HepG2 (cell line): ENCODE data around the gene GJC2. TPM values are rescaled to one million over a fixed set of nuclear protein-coding genes. Genes with fewer than 3 reads are reported as not detected.

Experiments
- ATAC-seq: fragments of 200-7000 bp; cut with Tn5 transposase; 3 replicates; pipeline ENCODE4 v1.9.1; 2020; ENCODE audit warnings: mild to moderate bottlenecking, moderate library complexity
- BruUV-seq: library from RNA; stranded (reverse); fragments of 400-500 nt; replicated peaks from 2 replicates; lab custom pipeline; 2021; lab: Mats Ljungman, UMichigan
- CTCF ChIA-PET: fragments of 300-600 bp; formaldehyde crosslinking; extraction: SDS; loops from one replicate; lab custom pipeline; 2021; ENCODE audit warnings: low total read pairs, inconsistent platforms, low intra/inter-chr PET ratio; lab: Yijun Ruan, JAX
- POLR2A ChIA-PET: fragments of 350-600 bp; sonication (Branson Sonifier 250); formaldehyde crosslinking; loops from one replicate; lab custom pipeline; 2020; ENCODE audit warnings: antibody characterized with exemption, inconsistent platforms; lab: Yijun Ruan, JAX
- DNase-seq: peaks from one replicate; pipeline ENCODE4 v3.0.0-alpha.2; 2015; ENCODE audit warnings: low spot score
- FAIRE-seq: peaks from 3 replicates; lab custom pipeline; 2011; peaks lifted over from hg19 to GRCh38; lab: Jason Lieb, UNC
- H2AFZ ChIP-seq: one replicate; pipeline ENCODE4 v1.6.1; 2011; ENCODE audit warnings: low read length, inconsistent platforms
- H3K27ac ChIP-seq: fragments of 300-600 bp; 3 replicates; pipeline ENCODE4 v1.8.0; 2011; ENCODE audit warnings: mixed run types, mild to moderate bottlenecking, mixed read lengths, low read length, inconsistent platforms; ENCODE audit not compliant: insufficient read depth; ENCODE audit errors: extremely low read length
- H3K27me3 ChIP-seq, 2 experiments: fragments of 200-600 bp in 1 of 2; 2 replicates in 1 of 2; 3 replicates in 1 of 2; pipeline versions ENCODE4 v1.6.0 to v1.8.0; 2011; ENCODE audit warnings: low read length in 2 of 2, mild to moderate bottlenecking in 2 of 2, moderate library complexity in 2 of 2, inconsistent platforms in 1 of 2; ENCODE audit not compliant: insufficient read depth in 2 of 2, control insufficient read depth in 1 of 2
- H3K36me3 ChIP-seq, 2 experiments: fragments of 200-600 bp in 1 of 2; replicated peaks in 1 of 2; 2 replicates in 1 of 2; 3 replicates in 1 of 2; pipeline versions ENCODE4 v1.5.1 to v1.8.0; 2011; ENCODE audit warnings: low read length in 2 of 2, inconsistent platforms in 1 of 2; ENCODE audit not compliant: insufficient read depth in 2 of 2, control insufficient read depth in 1 of 2
- H3K4me1 ChIP-seq: 2 replicates; pipeline ENCODE4 v1.5.1; 2012; ENCODE audit warnings: low read length, inconsistent platforms; ENCODE audit not compliant: insufficient read depth
- H3K4me2 ChIP-seq: 2 replicates; pipeline ENCODE4 v1.6.0; 2011; ENCODE audit warnings: low read depth, low read length, inconsistent platforms
- H3K4me3 ChIP-seq, 3 experiments: fragments of 200-600 bp in 1 of 3; sonication (generic), shearing (Covaris generic) in 1 of 3; replicated peaks in 1 of 3; 2 replicates each; pipeline ENCODE4 v1.5.1; 2011 to 2016; ENCODE audit warnings: low read length in 3 of 3, inconsistent platforms in 2 of 3, low read depth in 2 of 3, mild to moderate bottlenecking in 2 of 3, control low read depth in 1 of 3, mixed read lengths in 1 of 3; ENCODE audit not compliant: insufficient read depth in 1 of 3
- H3K79me2 ChIP-seq: one replicate; pipeline ENCODE4 v1.6.1; 2011; ENCODE audit warnings: low read length, inconsistent platforms; ENCODE audit not compliant: insufficient read depth
- H3K9ac ChIP-seq: 2 replicates; pipeline ENCODE4 v1.6.0; 2011; ENCODE audit warnings: mild to moderate bottlenecking, low read depth, low read length, inconsistent platforms; ENCODE audit not compliant: insufficient read depth
- H3K9me3 ChIP-seq: 2 replicates; pipeline ENCODE4 v1.5.1; 2012; ENCODE audit warnings: mild to moderate bottlenecking, low read length
- H4K20me1 ChIP-seq: 2 replicates; pipeline ENCODE4 v1.6.0; 2011; ENCODE audit warnings: inconsistent platforms, mild to moderate bottlenecking, low read length, moderate library complexity; ENCODE audit not compliant: insufficient read depth
- AGO1 ChIP-seq: fragments of 200-400 bp; formaldehyde crosslinking; IDR thresholded peaks from 2 replicates; pipeline ENCODE4 v1.6.1; 2017; ENCODE audit warnings: mild to moderate bottlenecking, low read depth, low read length, moderate library complexity; ENCODE audit not compliant: poor library complexity, severe bottlenecking
- AGO2 ChIP-seq: fragments of 200-400 bp; formaldehyde crosslinking; optimal IDR thresholded peaks from 2 replicates; pipeline ENCODE3; 2017; ENCODE audit warnings: mild to moderate bottlenecking, low read depth, low read length, moderate library complexity
- AKAP8 ChIP-seq: sonication (generic); formaldehyde crosslinking; IDR thresholded peaks from 2 replicates; pipeline ENCODE4 v1.5.1; 2020; ENCODE audit warnings: mild to moderate bottlenecking, missing genetic modification reagents
- HDAC1 ChIP-seq: sonication (generic); formaldehyde crosslinking; IDR thresholded peaks from 2 replicates; pipeline ENCODE4 v1.5.1; 2020; ENCODE audit warnings: mild to moderate bottlenecking, missing genetic modification reagents
- KDM2A ChIP-seq: sonication (generic); formaldehyde crosslinking; IDR thresholded peaks from 2 replicates; pipeline ENCODE4 v1.4.0; 2020; ENCODE audit warnings: low read depth, missing genetic modification reagents, borderline replicate concordance
- NR2F6 ChIP-seq, 2 experiments: IDR thresholded peaks; 2 replicates each; pipeline ENCODE4 v1.6.1; 2016; ENCODE audit warnings: antibody characterized with exemption in 1 of 2, mild to moderate bottlenecking in 1 of 2
- SALL1 ChIP-seq: sonication (generic); formaldehyde crosslinking; IDR thresholded peaks from 2 replicates; pipeline ENCODE4 v1.8.0; 2022; ENCODE audit warnings: mild to moderate bottlenecking, missing genetic modification reagents
- SAP130 ChIP-seq: IDR thresholded peaks from 2 replicates; pipeline ENCODE4 v1.6.1; 2016; ENCODE audit warnings: low read depth
- SPEN ChIP-seq: sonication (generic); formaldehyde crosslinking; IDR thresholded peaks from 2 replicates; pipeline ENCODE4 v1.5.1; 2020; ENCODE audit warnings: low read depth, mild to moderate bottlenecking, missing genetic modification reagents
- ZFP90 ChIP-seq: sonication (generic); formaldehyde crosslinking; IDR thresholded peaks from 2 replicates; pipeline ENCODE4 v1.8.0; 2022; ENCODE audit warnings: missing genetic modification reagents, mild to moderate bottlenecking, inconsistent platforms, borderline replicate concordance
- ZFY ChIP-seq: sonication (generic); formaldehyde crosslinking; IDR thresholded peaks from 2 replicates; pipeline ENCODE4 v1.4.0; 2020; ENCODE audit warnings: missing genetic modification reagents
- ZNF687 ChIP-seq: sonication (generic); formaldehyde crosslinking; IDR thresholded peaks from 2 replicates; pipeline ENCODE4 v1.5.1; 2020; ENCODE audit warnings: mild to moderate bottlenecking, missing genetic modification reagents, moderate library complexity
- ZNF720 ChIP-seq: sonication (generic); formaldehyde crosslinking; IDR thresholded peaks from 2 replicates; pipeline ENCODE4 v1.4.0; 2020; ENCODE audit warnings: missing genetic modification reagents
- ZSCAN25 ChIP-seq: sonication (generic); formaldehyde crosslinking; IDR thresholded peaks from 2 replicates; pipeline ENCODE4 v1.8.0; 2022; ENCODE audit warnings: mild to moderate bottlenecking, missing genetic modification reagents
- WGBS: methylation state at CpG from one replicate; pipeline ENCODE4 v1.1.6; 2017; ENCODE audit warnings: low lambda C conversion rate; 5-methylcytosine and 5-hydroxymethylcytosine counted together
- in situ Hi-C: cut with HindIII; loops from 2 replicates; pipeline ENCODE4 v1.10.0; 2017; ENCODE audit warnings: low pct_unique_long_range_greater_than_20kb; ENCODE audit not compliant: extremely low pct_ligation_motif_present
- intact Hi-C: fragments of 100-400 bp; cut with micrococcal nuclease; formaldehyde crosslinking; loops from one replicate; pipeline ENCODE4 v1.10.0; 2022; ENCODE audit not compliant: unreplicated experiment
- polyA plus RNA-seq, 8 experiments: library from polyadenylated mRNA; depleted of rRNA in 3 of 8; stranded (reverse) in 7 of 8; unstranded in 1 of 8; fragments of >200 nt; fragmentation: Illumina TruSeq in 4 of 8; extraction: Trizol in 4 of 8; gene quantifications; 2 replicates each; pipeline versions ENCODE4 v1.2.1 to v1.2.3, GENCODE V29; 2011 to 2016; ENCODE audit warnings: low read depth in 4 of 8, missing spikeins in 1 of 8, mixed read lengths in 1 of 8; ENCODE audit not compliant: insufficient read depth in 1 of 8
- total RNA-seq, 5 experiments: library from RNA; depleted of rRNA; stranded (reverse); fragments of >200 nt; fragmentation: Illumina TruSeq; extraction: Trizol; gene quantifications; 2 replicates each; pipeline ENCODE4 v1.2.3, GENCODE V29; 2016; ENCODE audit warnings: low read depth in 1 of 5
- TF ChIP-seq, protein P1 (sequence below): sonication (generic); formaldehyde crosslinking; IDR thresholded peaks from 2 replicates; pipeline ENCODE4 v1.9.0; 2022; ENCODE audit warnings: low read depth, missing genetic modification reagents
- TF ChIP-seq, protein P2 (sequence below): sonication (generic); formaldehyde crosslinking; IDR thresholded peaks from 2 replicates; pipeline ENCODE4 v1.4.0; 2020; ENCODE audit warnings: missing genetic modification reagents

GJC2 gene
- total and polyA plus RNA-seq, 2 of the 13 experiments (the other 11 are each of a cell fraction or from before 2014, with no cell fraction given) = 1.6 to 3.8 TPM

- no TSS peak for BruUV-seq
- ATAC-seq = peak; percentile 34
- no peak overlapping the region for H3K27ac ChIP-seq
- peak; percentile 18; the same call in 1 of the 2 replicates for TF ChIP-seq SAP130
- TF ChIP-seq AGO2 = peak; percentile 34
- TF ChIP-seq, protein P1, sequence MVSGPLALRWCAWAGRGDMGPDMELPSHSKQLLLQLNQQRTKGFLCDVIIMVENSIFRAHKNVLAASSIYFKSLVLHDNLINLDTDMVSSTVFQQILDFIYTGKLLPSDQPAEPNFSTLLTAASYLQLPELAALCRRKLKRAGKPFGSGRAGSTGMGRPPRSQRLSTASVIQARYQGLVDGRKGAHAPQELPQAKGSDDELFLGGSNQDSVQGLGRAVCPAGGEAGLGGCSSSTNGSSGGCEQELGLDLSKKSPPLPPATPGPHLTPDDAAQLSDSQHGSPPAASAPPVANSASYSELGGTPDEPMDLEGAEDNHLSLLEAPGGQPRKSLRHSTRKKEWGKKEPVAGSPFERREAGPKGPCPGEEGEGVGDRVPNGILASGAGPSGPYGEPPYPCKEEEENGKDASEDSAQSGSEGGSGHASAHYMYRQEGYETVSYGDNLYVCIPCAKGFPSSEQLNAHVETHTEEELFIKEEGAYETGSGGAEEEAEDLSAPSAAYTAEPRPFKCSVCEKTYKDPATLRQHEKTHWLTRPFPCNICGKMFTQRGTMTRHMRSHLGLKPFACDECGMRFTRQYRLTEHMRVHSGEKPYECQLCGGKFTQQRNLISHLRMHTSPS (CRISPR knock-in tag) = 0 out of 2 replicates have a peak, but pooled peaks have one; percentile 27
- no peak for TF ChIP-seq ZNF720 (CRISPR knock-in tag)
- peak; percentile 16; the same call in 1 of the 2 replicates for TF ChIP-seq ZFY (CRISPR knock-in tag)
- no peak for TF ChIP-seq ZFP90 (CRISPR knock-in tag)
- TF ChIP-seq NR2F6 (IDR thresholded peaks at IDR 0.05) = 0 out of 2 replicates have a peak, but pooled peaks have one; percentile 32
- peak; percentile 29; the same call in 1 of the 2 replicates for TF ChIP-seq NR2F6 (CRISPR knock-in tag; IDR thresholded peaks at IDR 0.05)
- peak; percentile 35; the same call in 1 of the 2 replicates for TF ChIP-seq SALL1
- TF ChIP-seq ZNF687 (CRISPR knock-in tag) = peak; percentile 76
- TF ChIP-seq HDAC1 (CRISPR knock-in tag) = peak; percentile 8; the same call in 1 of the 2 replicates
- 0 out of 2 replicates have a peak, but pooled peaks have one; percentile 56 for TF ChIP-seq AKAP8
- TF ChIP-seq KDM2A (CRISPR knock-in tag) = peak; percentile 38; the same call in 1 of the 2 replicates
- TF ChIP-seq ZSCAN25 (CRISPR knock-in tag) = peak; percentile 87
- TF ChIP-seq, protein P2, sequence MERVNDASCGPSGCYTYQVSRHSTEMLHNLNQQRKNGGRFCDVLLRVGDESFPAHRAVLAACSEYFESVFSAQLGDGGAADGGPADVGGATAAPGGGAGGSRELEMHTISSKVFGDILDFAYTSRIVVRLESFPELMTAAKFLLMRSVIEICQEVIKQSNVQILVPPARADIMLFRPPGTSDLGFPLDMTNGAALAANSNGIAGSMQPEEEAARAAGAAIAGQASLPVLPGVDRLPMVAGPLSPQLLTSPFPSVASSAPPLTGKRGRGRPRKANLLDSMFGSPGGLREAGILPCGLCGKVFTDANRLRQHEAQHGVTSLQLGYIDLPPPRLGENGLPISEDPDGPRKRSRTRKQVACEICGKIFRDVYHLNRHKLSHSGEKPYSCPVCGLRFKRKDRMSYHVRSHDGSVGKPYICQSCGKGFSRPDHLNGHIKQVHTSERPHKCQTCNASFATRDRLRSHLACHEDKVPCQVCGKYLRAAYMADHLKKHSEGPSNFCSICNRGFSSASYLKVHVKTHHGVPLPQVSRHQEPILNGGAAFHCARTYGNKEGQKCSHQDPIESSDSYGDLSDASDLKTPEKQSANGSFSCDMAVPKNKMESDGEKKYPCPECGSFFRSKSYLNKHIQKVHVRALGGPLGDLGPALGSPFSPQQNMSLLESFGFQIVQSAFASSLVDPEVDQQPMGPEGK (CRISPR knock-in tag) = 0 out of 2 replicates have a peak, but pooled peaks have one; percentile 19
- 0 out of 2 replicates have a peak, but pooled peaks have one; percentile 21 for TF ChIP-seq SPEN (CRISPR knock-in tag)
- peak; percentile 84 for TF ChIP-seq AGO1
Measured at GRCh38 chr1:228160201-228160761, 10.6 kb downstream of the GJC2 start.

More at GRCh38 chr1:228160201-228160761, 10.6 kb downstream of the GJC2 start:
- peak overlapping the region in 2 of 3 experiments; percentile 18 to 56; a peak in 2 of 6 replicates for H3K4me3 ChIP-seq
- no peak for FAIRE-seq
- intact Hi-C loops = no loop called here
- no peaks in the 10 kb centered on the region for H3K36me3 ChIP-seq
- H3K9me3 ChIP-seq = no peaks in the 10 kb centered on the region
- peak overlapping the region; percentile 75 for H3K4me2 ChIP-seq
- no peaks in the 10 kb centered on the region for H3K79me2 ChIP-seq
- 6% methylated on average over 4 of the region's 15 CpGs for WGBS
- peaks cover 3% of the 10 kb centered on the region; the same call in 1 of the 2 replicates for H4K20me1 ChIP-seq
- CTCF ChIA-PET = no interaction called here
- H3K4me1 ChIP-seq = peaks cover 56% of the 10 kb centered on the region
- DNase-seq = no peak
- no peak overlapping the region for H2AFZ ChIP-seq
- H3K27me3 ChIP-seq = no peaks in the 10 kb centered on the region; a peak in 1 of 5 replicates
- in situ Hi-C loops = no loop called here
- POLR2A ChIA-PET = interaction anchor here (0.7 to 2.8 kb wide), 5 partner anchors 9 to 50 kb away, joined by 4 to 16 read pairs (median 5); partner anchors contain the start of genes GJC2 and GUK1
- H3K9ac ChIP-seq = peak overlapping the region; percentile 42; the same call in 1 of the 2 replicates
